Neuronal stem cell (in vitro differentiated cells): ENCODE results near the gene PPARGC1A.

Source experiments
- DNase-seq: peaks from one replicate; pipeline ENCODE4 v3.0.0-alpha.2; 2013; ENCODE audit warnings: low spot score
- H2AFZ ChIP-seq: one replicate; pipeline ENCODE4 v1.6.1; 2013; ENCODE audit warnings: mild to moderate bottlenecking, low read length, inconsistent platforms
- H2AK5ac ChIP-seq: 2 replicates; pipeline ENCODE4 v1.6.1; 2013; ENCODE audit warnings: low read depth, mild to moderate bottlenecking, inconsistent platforms, low read length, moderate library complexity, mixed read lengths
- H2BK120ac ChIP-seq: 2 replicates; pipeline ENCODE4 v1.6.1; 2013; ENCODE audit warnings: low read depth, mild to moderate bottlenecking, inconsistent platforms, low read length, moderate library complexity, mixed read lengths
- H2BK12ac ChIP-seq: one replicate; pipeline ENCODE4 v1.6.1; 2013; ENCODE audit warnings: low read length, inconsistent platforms
- H2BK15ac ChIP-seq: 2 replicates; pipeline ENCODE4 v1.6.1; 2013; ENCODE audit warnings: mild to moderate bottlenecking, low read length, inconsistent platforms, mixed read lengths
- H2BK5ac ChIP-seq: one replicate; pipeline ENCODE4 v1.6.1; 2013; ENCODE audit warnings: inconsistent platforms, mild to moderate bottlenecking, low read length, moderate library complexity
- H3K14ac ChIP-seq: one replicate; pipeline ENCODE4 v1.6.1; 2013; ENCODE audit warnings: low read length, inconsistent platforms
- H3K18ac ChIP-seq: 2 replicates; pipeline ENCODE4 v1.6.1; 2013; ENCODE audit warnings: low read length, inconsistent platforms
- H3K23ac ChIP-seq: 2 replicates; pipeline ENCODE4 v1.6.1; 2013; ENCODE audit warnings: low read depth, mild to moderate bottlenecking, mixed read lengths, low read length, inconsistent platforms; ENCODE audit not compliant: poor library complexity
- H3K27ac ChIP-seq: replicated peaks from 3 replicates; pipeline ENCODE4 v1.5.1; 2013; ENCODE audit warnings: low read length, inconsistent platforms
- H3K27me3 ChIP-seq, 3 experiments: 2 replicates each; pipeline ENCODE4 v1.6.1; 2013; ENCODE audit warnings: low read length in 3 of 3, mild to moderate bottlenecking in 2 of 3, inconsistent platforms in 1 of 3, low read depth in 1 of 3, mixed read lengths in 1 of 3, moderate library complexity in 1 of 3; ENCODE audit not compliant: control insufficient read depth in 3 of 3, insufficient read depth in 3 of 3
- H3K36me3 ChIP-seq, 2 donors: replicated peaks in 1 of 2; 2 replicates each; pipeline ENCODE4 v1.6.1; 2013; ENCODE audit warnings: low read length in 2 of 2; ENCODE audit not compliant: control insufficient read depth in 2 of 2, insufficient read depth in 2 of 2
- H3K4ac ChIP-seq: 2 replicates; pipeline ENCODE4 v1.6.1; 2013; ENCODE audit warnings: inconsistent platforms, mild to moderate bottlenecking, low read length, moderate library complexity
- H3K4me1 ChIP-seq, 2 donors: 1 replicate in 1 of 2; 2 replicates in 1 of 2; pipeline ENCODE4 v1.6.1; 2013; ENCODE audit warnings: low read length in 2 of 2, low read depth in 1 of 2; ENCODE audit not compliant: control insufficient read depth in 2 of 2, insufficient read depth in 1 of 2
- H3K4me2 ChIP-seq: one replicate; pipeline ENCODE4 v1.6.1; 2013; ENCODE audit warnings: mild to moderate bottlenecking, low read length, inconsistent platforms; ENCODE audit not compliant: insufficient read depth, poor library complexity, severe bottlenecking
- H3K4me3 ChIP-seq, 2 donors: 2 replicates each; pipeline ENCODE4 v1.5.1; 2013; ENCODE audit warnings: low read length in 2 of 2, mild to moderate bottlenecking in 2 of 2, inconsistent platforms in 1 of 2, moderate library complexity in 1 of 2
- H3K79me1 ChIP-seq: one replicate; pipeline ENCODE4 v1.6.1; 2013; ENCODE audit warnings: low read depth, mild to moderate bottlenecking, inconsistent platforms, low read length, moderate library complexity
- H3K9ac ChIP-seq: one replicate; pipeline ENCODE4 v1.6.1; 2013; ENCODE audit warnings: mild to moderate bottlenecking, low read depth, low read length, inconsistent platforms; ENCODE audit not compliant: poor library complexity
- H3K9me3 ChIP-seq, 2 donors: replicated peaks in 1 of 2; 2 replicates each; pipeline versions ENCODE3 to v1.6.1; 2013; ENCODE audit warnings: low read length in 2 of 2, mild to moderate bottlenecking in 2 of 2, inconsistent platforms in 1 of 2, low read depth in 1 of 2, mixed read lengths in 1 of 2, moderate library complexity in 1 of 2; ENCODE audit not compliant: control insufficient read depth in 2 of 2, insufficient read depth in 1 of 2
- H4K8ac ChIP-seq: one replicate; pipeline ENCODE4 v1.6.1; 2013; ENCODE audit warnings: low read depth, mild to moderate bottlenecking, inconsistent platforms, low read length, moderate library complexity
- H4K91ac ChIP-seq: one replicate; pipeline ENCODE4 v1.6.1; 2013; ENCODE audit warnings: low read length, low read depth, mild to moderate bottlenecking, inconsistent platforms; ENCODE audit not compliant: poor library complexity
- WGBS, 2 donors: extraction: QIAGEN DNeasy Blood & Tissue Kit; methylation state at CpG; one replicate each; pipeline ENCODE4 v1.1.7; 2013; ENCODE audit warnings: missing lambda C conversion rate in 2 of 2, mixed read lengths in 1 of 2; ENCODE audit not compliant: insufficient read length in 2 of 2, insufficient replicate concordance in 1 of 2; ENCODE audit errors: extremely low coverage in 2 of 2; 5-methylcytosine and 5-hydroxymethylcytosine counted together

The PPARGC1A gene

DNA sequence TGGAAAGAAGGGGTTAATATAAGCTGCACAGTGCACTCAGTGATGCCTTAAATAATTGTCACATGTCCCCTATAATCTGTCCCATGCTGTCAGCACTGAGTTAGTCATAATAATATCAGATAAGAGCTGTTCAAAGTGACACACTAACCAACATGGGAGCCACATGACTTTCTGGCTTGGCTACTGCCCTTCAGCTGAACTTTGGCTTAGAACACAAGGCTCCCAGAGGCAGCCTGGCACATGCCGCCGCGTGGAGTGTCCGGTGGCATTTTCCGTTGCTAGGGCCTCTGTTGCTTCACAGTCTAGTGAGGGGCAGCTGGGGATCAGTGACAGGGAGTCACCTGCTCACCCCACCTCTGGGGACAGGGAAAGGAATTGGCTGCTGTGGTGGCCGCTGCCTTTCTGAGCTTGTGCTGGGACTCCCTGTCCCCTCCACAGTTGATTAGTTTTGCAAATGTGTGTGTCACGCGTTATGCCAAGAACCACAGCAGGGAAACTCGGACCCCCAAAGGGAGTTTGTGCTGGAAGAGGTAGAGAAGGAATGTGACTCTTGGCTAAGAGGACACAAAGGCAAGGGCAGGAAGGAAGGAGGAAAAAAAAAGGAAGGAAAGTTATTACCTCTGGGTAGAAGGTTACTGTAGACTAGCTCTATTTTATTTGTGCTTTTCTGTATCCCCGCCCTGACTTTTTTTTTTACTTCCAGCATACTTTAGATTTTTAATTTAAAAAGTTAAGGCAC lies 41.1 kb upstream of the PPARGC1A start:
- H3K23ac ChIP-seq, result no peak overlapping the region
- no peak overlapping the region for H2BK5ac ChIP-seq
- no peak overlapping the region for H2AK5ac ChIP-seq
- no peak overlapping the region for H2BK120ac ChIP-seq
- no peak overlapping the region for H4K8ac ChIP-seq
- no peaks in the 10 kb centered on the region for H3K27me3 ChIP-seq
- H3K4ac ChIP-seq, result no peak overlapping the region
- H3K14ac ChIP-seq, result no peak overlapping the region
- H3K4me1 ChIP-seq, result peaks cover 1 to 6% of the 10 kb centered on the region in 2 donors
- no peak overlapping the region for H3K9ac ChIP-seq
- H2BK12ac ChIP-seq, result no peak overlapping the region
- no peak for DNase-seq
- H3K36me3 ChIP-seq, result no peaks in the 10 kb centered on the region
- no peak overlapping the region for H4K91ac ChIP-seq
- no peak overlapping the region for H3K4me3 ChIP-seq
- H2AFZ ChIP-seq, result peak overlapping the region; percentile 79
- no peak overlapping the region for H3K18ac ChIP-seq
- no CpG with 5 or more reads among the region's 10 CpGs for WGBS, 2 donors
- H2BK15ac ChIP-seq, result no peak overlapping the region
- H3K9me3 ChIP-seq, result peaks cover 0 to 7% of the 10 kb centered on the region in 2 donors
- no peaks in the 10 kb centered on the region for H3K79me1 ChIP-seq
- no peak overlapping the region for H3K27ac ChIP-seq
- H3K4me2 ChIP-seq, result no peak overlapping the region

DNA sequence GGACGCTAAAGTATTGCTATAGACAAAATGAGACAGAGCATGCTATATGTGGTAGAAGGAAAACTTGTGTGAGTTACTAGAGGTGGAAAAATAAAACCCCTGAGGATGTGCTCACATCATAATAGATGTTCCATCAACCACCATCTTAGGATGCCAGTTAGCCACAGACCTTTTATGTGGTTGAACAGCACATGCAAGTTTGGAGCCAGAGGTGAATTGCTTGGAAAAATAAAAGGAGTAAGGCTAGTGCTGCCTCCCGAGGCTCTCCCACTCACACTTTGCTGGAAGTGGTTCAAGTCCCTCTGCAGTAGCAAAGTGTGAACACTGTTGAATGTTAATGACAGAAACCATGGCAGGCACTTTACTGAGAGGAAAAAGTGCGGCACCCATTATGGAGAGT lies 39.4 kb upstream of the PPARGC1A start:
- Histone ChIP-seq H2BK15ac (no peak overlapping the region), H3K4me1 (peaks cover 1 to 6% of the 10 kb centered on the region in 2 donors), H3K4ac (no peak overlapping the region), H2BK120ac (no peak overlapping the region), H4K91ac (no peak overlapping the region), H3K36me3 (no peaks in the 10 kb centered on the region), H3K18ac (no peak overlapping the region), H2AK5ac (no peak overlapping the region), H2BK5ac (no peak overlapping the region), H4K8ac (no peak overlapping the region), H3K9me3 (peaks cover 0 to 7% of the 10 kb centered on the region in 2 donors), H3K79me1 (no peaks in the 10 kb centered on the region), H3K4me2 (no peak overlapping the region), H3K27me3 (no peaks in the 10 kb centered on the region), H3K9ac (no peak overlapping the region), H3K14ac (no peak overlapping the region), H3K4me3 (no peak overlapping the region), H2BK12ac (no peak overlapping the region), H3K27ac (no peak overlapping the region), H2AFZ (no peak overlapping the region), H3K23ac (no peak overlapping the region)
- no peak for DNase-seq
- no CpG with 5 or more reads among the region's 3 CpGs for WGBS, 2 donors

DNA sequence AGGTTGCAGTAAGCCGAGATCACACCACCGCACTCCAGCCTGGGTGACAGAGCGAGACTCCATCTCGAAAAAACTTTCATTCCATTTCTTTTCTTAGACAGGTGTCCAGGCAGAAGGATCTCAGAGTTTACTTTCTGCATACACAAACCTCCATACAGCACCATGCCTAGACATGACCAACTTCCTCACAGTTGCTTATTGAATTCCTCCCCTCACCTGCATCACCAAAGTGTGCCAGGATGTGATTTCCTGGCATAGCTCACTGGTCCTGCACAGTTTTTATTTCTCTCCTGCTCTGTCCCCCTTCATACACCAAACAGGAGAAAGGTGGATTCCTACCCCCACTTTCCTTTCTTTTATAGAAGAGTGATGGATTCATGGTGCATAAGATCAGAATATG lies 34.7 kb upstream of the PPARGC1A start:
- no peak overlapping the region for H3K4me2 ChIP-seq
- WGBS, 2 donors, result no CpG with 5 or more reads among the region's 4 CpGs

DNA sequence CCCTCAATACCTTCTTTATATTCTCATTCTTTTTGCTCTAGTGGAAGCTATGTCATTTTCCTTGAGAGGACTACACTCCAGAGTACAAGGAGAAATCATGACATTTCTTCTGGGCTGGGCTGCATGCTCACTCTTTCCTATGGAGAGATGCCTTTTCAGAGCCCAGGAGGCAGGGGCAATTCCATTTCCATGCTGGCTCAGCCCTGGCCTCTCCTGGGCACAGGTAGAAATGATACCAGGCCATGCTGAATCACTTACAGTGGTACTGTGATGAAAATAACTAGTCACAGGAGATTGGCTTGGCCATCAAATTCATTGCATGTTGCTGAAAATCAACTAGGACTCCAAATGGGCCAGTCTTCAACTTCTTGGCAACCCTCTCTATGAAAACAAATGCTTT lies 34.0 kb upstream of the PPARGC1A start:
- Histone ChIP-seq H2BK15ac (no peak overlapping the region), H2BK120ac (no peak overlapping the region), H3K4ac (no peak overlapping the region), H3K4me3 (no peak overlapping the region), H3K23ac (no peak overlapping the region), H2BK12ac (no peak overlapping the region), H2AFZ (no peak overlapping the region), H3K36me3 (no peaks in the 10 kb centered on the region), H3K18ac (peak overlapping the region; percentile 21), H3K4me2 (no peak overlapping the region), H3K27ac (no peak overlapping the region), H4K8ac (no peak overlapping the region), H4K91ac (no peak overlapping the region), H2AK5ac (no peak overlapping the region), H3K14ac (no peak overlapping the region), H3K9ac (no peak overlapping the region), H3K4me1 (peaks cover 5 to 9% of the 10 kb centered on the region in 2 donors), H2BK5ac (no peak overlapping the region), H3K79me1 (no peaks in the 10 kb centered on the region), H3K9me3 (no peaks in the 10 kb centered on the region), H3K27me3 (no peaks in the 10 kb centered on the region)
- DNase-seq, result no peak

More for the DNA sequence above, 34.7 kb upstream of the PPARGC1A start:
- Histone ChIP-seq H3K9me3 (no peaks in the 10 kb centered on the region), H2BK12ac (no peak overlapping the region), H3K27ac (no peak overlapping the region), H2BK5ac (no peak overlapping the region), H3K27me3 (no peaks in the 10 kb centered on the region), H3K9ac (no peak overlapping the region), H2AFZ (no peak overlapping the region), H3K4ac (no peak overlapping the region), H3K36me3 (no peaks in the 10 kb centered on the region), H3K4me3 (no peak overlapping the region), H3K79me1 (no peaks in the 10 kb centered on the region), H3K18ac (no peak overlapping the region), H4K91ac (no peak overlapping the region), H3K23ac (no peak overlapping the region), H2BK120ac (no peak overlapping the region), H2BK15ac (no peak overlapping the region), H4K8ac (no peak overlapping the region), H3K4me1 (peaks cover 5 to 9% of the 10 kb centered on the region in 2 donors), H3K14ac (no peak overlapping the region), H2AK5ac (no peak overlapping the region)
- no peak for DNase-seq
